KMS-11 (cell line): ENCODE data around the gene PPIF.

Source experiments
- H2AFZ ChIP-seq: fragments of 200-600 bp; sonication (generic); 2 replicates; pipeline ENCODE4 v1.6.1; 2016; ENCODE audit warnings: antibody characterized with exemption, mixed run types, low read depth
- H3K27ac ChIP-seq: fragments of 200-600 bp; sonication (generic); 2 replicates; pipeline ENCODE4 v1.6.1; 2016; ENCODE audit warnings: mild to moderate bottlenecking, mixed run types
- H3K27me3 ChIP-seq: fragments of 200-600 bp; sonication (generic); 2 replicates; pipeline ENCODE4 v1.6.1; 2017; ENCODE audit warnings: mild to moderate bottlenecking, low read depth, mixed run types, moderate library complexity; ENCODE audit not compliant: insufficient read depth
- H3K36me3 ChIP-seq: fragments of 200-600 bp; sonication (generic); 2 replicates; pipeline ENCODE4 v1.6.1; 2017; ENCODE audit warnings: mild to moderate bottlenecking, mixed run types; ENCODE audit not compliant: insufficient read depth
- H3K4me1 ChIP-seq: fragments of 200-600 bp; sonication (generic); 2 replicates; pipeline ENCODE4 v1.6.1; 2016; ENCODE audit warnings: mild to moderate bottlenecking, low read depth, mixed run types; ENCODE audit not compliant: poor library complexity, severe bottlenecking
- H3K4me2 ChIP-seq: fragments of 200-600 bp; sonication (generic); 2 replicates; pipeline ENCODE4 v1.7.0; 2016; ENCODE audit warnings: mild to moderate bottlenecking, mixed run types
- H3K4me3 ChIP-seq: fragments of 200-600 bp; sonication (generic); IDR thresholded peaks from 2 replicates; pipeline ENCODE4 v1.6.1; 2017; ENCODE audit warnings: low read depth, low read length, mixed read lengths; ENCODE audit not compliant: insufficient read depth
- H3K79me2 ChIP-seq: fragments of 200-600 bp; sonication (generic); 2 replicates; pipeline ENCODE4 v1.6.1; 2016; ENCODE audit warnings: low read depth, mixed run types; ENCODE audit not compliant: insufficient read depth
- H3K9ac ChIP-seq: fragments of 200-600 bp; sonication (generic); 2 replicates; pipeline ENCODE4 v1.6.1; 2016; ENCODE audit warnings: mild to moderate bottlenecking, mixed run types
- H4K20me1 ChIP-seq: fragments of 200-600 bp; sonication (generic); 2 replicates; pipeline ENCODE4 v1.6.1; 2016; ENCODE audit warnings: mild to moderate bottlenecking, mixed run types; ENCODE audit not compliant: insufficient read depth
- TF ChIP-seq, protein P1 (sequence below): fragments of 200-600 bp; sonication (generic); conservative IDR thresholded peaks from 2 replicates; pipeline ENCODE4 v1.6.1; 2017; ENCODE audit warnings: low read depth, mild to moderate bottlenecking, antibody characterized with exemption, low read length, moderate library complexity, mixed read lengths

PPIF gene

GRCh38 chr10:79345241-79346011 lies 1.8 kb upstream of the PPIF start:
- H3K9ac ChIP-seq: no peak overlapping the region
- no peak overlapping the region for H3K27ac ChIP-seq
- H4K20me1 ChIP-seq: peaks cover 15% of the 10 kb centered on the region
- H3K4me1 ChIP-seq: peaks cover 39% of the 10 kb centered on the region
- TF ChIP-seq, protein P1, sequence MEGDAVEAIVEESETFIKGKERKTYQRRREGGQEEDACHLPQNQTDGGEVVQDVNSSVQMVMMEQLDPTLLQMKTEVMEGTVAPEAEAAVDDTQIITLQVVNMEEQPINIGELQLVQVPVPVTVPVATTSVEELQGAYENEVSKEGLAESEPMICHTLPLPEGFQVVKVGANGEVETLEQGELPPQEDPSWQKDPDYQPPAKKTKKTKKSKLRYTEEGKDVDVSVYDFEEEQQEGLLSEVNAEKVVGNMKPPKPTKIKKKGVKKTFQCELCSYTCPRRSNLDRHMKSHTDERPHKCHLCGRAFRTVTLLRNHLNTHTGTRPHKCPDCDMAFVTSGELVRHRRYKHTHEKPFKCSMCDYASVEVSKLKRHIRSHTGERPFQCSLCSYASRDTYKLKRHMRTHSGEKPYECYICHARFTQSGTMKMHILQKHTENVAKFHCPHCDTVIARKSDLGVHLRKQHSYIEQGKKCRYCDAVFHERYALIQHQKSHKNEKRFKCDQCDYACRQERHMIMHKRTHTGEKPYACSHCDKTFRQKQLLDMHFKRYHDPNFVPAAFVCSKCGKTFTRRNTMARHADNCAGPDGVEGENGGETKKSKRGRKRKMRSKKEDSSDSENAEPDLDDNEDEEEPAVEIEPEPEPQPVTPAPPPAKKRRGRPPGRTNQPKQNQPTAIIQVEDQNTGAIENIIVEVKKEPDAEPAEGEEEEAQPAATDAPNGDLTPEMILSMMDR: no peak
- H3K79me2 ChIP-seq: peaks cover 31% of the 10 kb centered on the region
- H3K4me3 ChIP-seq: no peak overlapping the region
- H2AFZ ChIP-seq: no peak overlapping the region
- H3K27me3 ChIP-seq: no peaks in the 10 kb centered on the region
- no peak overlapping the region for H3K4me2 ChIP-seq
- H3K36me3 ChIP-seq: peaks cover 22% of the 10 kb centered on the region; the same call in 1 of the 2 replicates

- Histone ChIP-seq H3K4me3 (no peak overlapping the region), H3K27ac (no peak overlapping the region), H3K4me1 (peaks cover 39% of the 10 kb centered on the region), H3K36me3 (peaks cover 22% of the 10 kb centered on the region; the same call in 1 of the 2 replicates), H3K79me2 (peaks cover 36% of the 10 kb centered on the region), H3K9ac (no peak overlapping the region), H2AFZ (no peak overlapping the region), H3K27me3 (no peaks in the 10 kb centered on the region), H4K20me1 (peaks cover 15% of the 10 kb centered on the region), H3K4me2 (peak overlapping the region; percentile 85; the same call in 1 of the 2 replicates)
- TF ChIP-seq, protein P1: no peak
Measured at GRCh38 chr10:79346012-79346340, 1.3 kb upstream of the PPIF start.

DNA sequence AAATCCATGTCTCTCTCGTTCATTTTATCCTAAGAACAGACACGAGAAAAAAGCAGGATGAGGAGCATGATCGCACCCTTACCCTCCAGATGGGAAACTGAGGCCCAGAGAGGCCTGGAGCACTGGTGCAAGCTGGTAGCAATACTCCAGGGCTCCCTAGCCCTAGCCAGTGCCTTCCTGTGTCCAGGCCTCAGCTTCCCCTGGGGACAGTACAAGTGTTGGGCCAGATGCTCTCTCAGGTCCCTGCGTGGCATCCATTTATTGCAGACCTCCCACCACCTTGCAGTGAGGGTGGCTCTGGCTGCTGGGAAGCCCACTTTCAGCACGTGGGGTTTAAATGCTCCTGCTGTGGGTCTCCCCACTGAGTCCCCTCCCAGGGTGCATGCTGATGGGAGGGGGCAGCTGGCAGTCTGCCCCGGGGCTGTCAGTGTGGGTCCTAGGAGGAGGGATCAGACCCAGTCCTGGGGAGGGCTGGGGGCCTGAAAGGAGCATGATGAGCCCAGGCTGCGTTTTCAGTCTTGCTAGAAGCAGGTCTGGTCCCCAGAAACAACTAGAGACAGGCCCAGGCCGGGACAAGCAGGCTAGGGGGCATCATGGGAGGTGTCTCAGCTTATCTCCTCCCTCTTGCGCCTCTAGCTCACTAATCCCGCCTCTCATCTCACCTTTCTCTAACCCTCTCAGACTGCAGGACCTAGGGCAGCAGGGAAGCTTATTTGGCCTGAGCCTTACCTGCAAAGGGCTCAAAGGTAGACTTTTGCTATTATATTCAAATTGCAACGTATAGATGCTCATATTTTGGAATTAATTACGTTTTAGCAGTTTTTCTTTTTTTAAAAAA lies 662 bp upstream of the PPIF start:
- peaks cover 22% of the 10 kb centered on the region; the same call in 1 of the 2 replicates for H3K36me3 ChIP-seq
- peaks cover 39% of the 10 kb centered on the region for H3K4me1 ChIP-seq
- peak overlapping the region; percentile 39; the same call in 1 of the 2 replicates for H2AFZ ChIP-seq
- no peak overlapping the region for H3K4me3 ChIP-seq
- peak overlapping the region; percentile 85 for H3K4me2 ChIP-seq
- peaks cover 39% of the 10 kb centered on the region for H3K79me2 ChIP-seq
- H4K20me1 ChIP-seq: peaks cover 15% of the 10 kb centered on the region
- TF ChIP-seq, protein P1: no peak
- peak overlapping the region; percentile 40; the same call in 1 of the 2 replicates for H3K27ac ChIP-seq
- no peaks in the 10 kb centered on the region for H3K27me3 ChIP-seq
- peak overlapping the region; percentile 100; the same call in 1 of the 2 replicates for H3K9ac ChIP-seq

DNA sequence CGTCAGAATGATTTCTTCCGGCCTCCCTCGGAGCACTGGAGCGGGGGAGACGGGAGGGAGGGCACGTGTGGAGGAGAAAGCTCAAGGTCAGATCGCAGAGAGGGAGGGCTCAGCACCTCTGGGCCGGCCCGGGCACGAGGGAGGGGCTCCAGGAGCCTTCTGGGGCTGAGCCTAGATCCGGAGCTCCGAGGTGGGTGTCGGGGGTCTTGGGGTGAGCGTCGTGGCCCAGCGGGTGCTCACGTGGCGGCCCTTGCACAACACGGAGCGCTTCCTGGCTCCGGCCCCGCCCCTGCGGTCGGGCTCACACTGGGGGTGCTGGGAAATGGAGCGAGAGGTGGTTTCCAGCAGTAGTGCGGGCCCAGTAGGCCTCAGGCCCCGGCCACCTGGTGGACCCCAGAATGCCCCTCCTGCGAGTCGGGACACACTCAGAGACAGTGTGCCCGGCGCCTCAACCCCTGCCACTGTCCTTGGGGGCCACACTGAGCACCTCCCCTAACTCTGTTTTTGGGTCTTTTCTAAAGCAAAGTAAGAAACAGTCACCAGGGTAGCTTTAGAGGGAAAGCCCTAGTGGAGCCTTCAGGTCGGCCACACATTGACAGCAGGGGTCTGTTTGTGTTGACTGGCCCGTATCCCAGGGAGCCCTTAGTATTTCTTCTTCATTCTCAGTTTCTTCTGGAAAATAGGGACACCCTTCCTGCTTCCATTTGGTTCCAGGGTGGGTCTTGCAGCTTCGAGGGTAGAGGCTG lies 798 bp downstream of the PPIF start:
- peaks cover 15% of the 10 kb centered on the region for H4K20me1 ChIP-seq
- H3K79me2 ChIP-seq: peaks cover 45% of the 10 kb centered on the region
- peak overlapping the region; percentile 100 for H3K9ac ChIP-seq
- H3K4me1 ChIP-seq: peaks cover 46% of the 10 kb centered on the region
- H3K27me3 ChIP-seq: no peaks in the 10 kb centered on the region
- H3K4me2 ChIP-seq: peak overlapping the region; percentile 100
- H3K36me3 ChIP-seq: peaks cover 27% of the 10 kb centered on the region; the same call in 1 of the 2 replicates
- TF ChIP-seq, protein P1: no peak
- H3K4me3 ChIP-seq: no peak overlapping the region
- peak overlapping the region; percentile 97 for H3K27ac ChIP-seq
- peak overlapping the region; percentile 41; the same call in 1 of the 2 replicates for H2AFZ ChIP-seq
